Neural cell (in vitro differentiated cells): ENCODE results near the gene IMPA2. TPM values are rescaled to one million over a fixed set of nuclear protein-coding genes. Genes with fewer than 3 reads are reported as not detected.

Experiments
- H2AFZ ChIP-seq: fragments of 200-600, 300-800 bp; sonication (generic), shearing (Covaris generic); 2 replicates; pipeline ENCODE4 v1.6.0; 2014; ENCODE audit warnings: low read depth, mild to moderate bottlenecking, antibody characterized with exemption, low read length, moderate library complexity
- H3F3A ChIP-seq: fragments of 200-600 bp; shearing (Covaris generic); 2 replicates; pipeline ENCODE4 v1.6.1; 2016; ENCODE audit warnings: mild to moderate bottlenecking, moderate library complexity, mixed read lengths, antibody characterized with exemption, low read length; ENCODE audit not compliant: insufficient read depth, poor library complexity, severe bottlenecking
- H3K27ac ChIP-seq: fragments of 200-600, 300-800 bp; sonication (generic), shearing (Covaris generic); 2 replicates; pipeline ENCODE4 v1.5.1; 2014; ENCODE audit warnings: mild to moderate bottlenecking, low read length, moderate library complexity
- H3K27me3 ChIP-seq: fragments of 300-800, 200-600 bp; sonication (generic), shearing (Covaris generic); 2 replicates; pipeline ENCODE4 v1.6.0; 2014; ENCODE audit warnings: mild to moderate bottlenecking, low read depth, low read length, moderate library complexity; ENCODE audit not compliant: insufficient read depth
- H3K36me3 ChIP-seq: fragments of 300-800, 200-600 bp; sonication (generic), shearing (Covaris generic); 2 replicates; pipeline ENCODE4 v1.5.1; 2014; ENCODE audit warnings: mild to moderate bottlenecking, antibody characterized with exemption, low read length, moderate library complexity; ENCODE audit not compliant: insufficient read depth
- H3K4me2 ChIP-seq: fragments of 300-800, 200-600 bp; sonication (generic), shearing (Covaris generic); 2 replicates; pipeline ENCODE4 v1.6.0; 2014; ENCODE audit warnings: mild to moderate bottlenecking, low read length
- H3K4me3 ChIP-seq: fragments of 300-800, 200-600 bp; sonication (generic), shearing (Covaris generic); 2 replicates; pipeline ENCODE4 v1.5.1; 2014; ENCODE audit warnings: mild to moderate bottlenecking, low read length, moderate library complexity
- H3K79me2 ChIP-seq: fragments of 200-600 bp; shearing (Covaris generic); replicated peaks from 2 replicates; pipeline ENCODE4 v1.6.0; 2014; ENCODE audit warnings: mild to moderate bottlenecking, low read length, moderate library complexity; ENCODE audit not compliant: insufficient read depth
- H3K9ac ChIP-seq: fragments of 300-800, 200-600 bp; sonication (generic), shearing (Covaris generic); 2 replicates; pipeline ENCODE4 v1.6.1; 2016; ENCODE audit warnings: mild to moderate bottlenecking, low read length, mixed read lengths
- H3K9me2 ChIP-seq: fragments of 200-600 bp; shearing (Covaris generic); 2 replicates; pipeline ENCODE4 v1.6.1; 2016; ENCODE audit warnings: mild to moderate bottlenecking, low read length, mixed read lengths; ENCODE audit not compliant: insufficient read depth
- H3K9me3 ChIP-seq: fragments of 200-600, 300-800 bp; sonication (generic), shearing (Covaris generic); 2 replicates; pipeline ENCODE4 v1.6.1; 2016; ENCODE audit warnings: mild to moderate bottlenecking, mixed run types, low read length, moderate library complexity, mixed read lengths
- H4K20me1 ChIP-seq: fragments of 200-600 bp; shearing (Covaris generic); 2 replicates; pipeline ENCODE4 v1.6.1; 2016; ENCODE audit warnings: mild to moderate bottlenecking, mixed run types; ENCODE audit not compliant: insufficient read depth
- EP300 ChIP-seq: fragments of 450-650 bp; conservative IDR thresholded peaks from 2 replicates; pipeline ENCODE4 v1.6.1; 2014; ENCODE audit warnings: antibody characterized with exemption, mild to moderate bottlenecking, moderate library complexity; ENCODE audit not compliant: poor library complexity, severe bottlenecking
- EZH2 ChIP-seq: fragments of 200-600, 300-800 bp; shearing (Covaris generic), sonication (generic); IDR thresholded peaks from 2 replicates; pipeline ENCODE4 v1.6.1; 2014; ENCODE audit warnings: antibody characterized with exemption, low read length, borderline replicate concordance, mild to moderate bottlenecking; ENCODE audit not compliant: insufficient read depth, poor library complexity, severe bottlenecking
- MXI1 ChIP-seq: fragments of 450-650 bp; conservative IDR thresholded peaks from 2 replicates; pipeline ENCODE4 v1.6.1; 2014; ENCODE audit warnings: antibody characterized with exemption, mild to moderate bottlenecking; ENCODE audit not compliant: poor library complexity, severe bottlenecking
- POLR2AphosphoS5 ChIP-seq: IDR thresholded peaks from 2 replicates; pipeline ENCODE4 v1.6.1; 2012
- RAD21 ChIP-seq: fragments of 450-650 bp; conservative IDR thresholded peaks from 2 replicates; pipeline ENCODE4 v1.6.1; 2014; ENCODE audit warnings: antibody characterized with exemption, mild to moderate bottlenecking, moderate library complexity
- SMC3 ChIP-seq: fragments of 450-650 bp; conservative IDR thresholded peaks from 2 replicates; pipeline ENCODE4 v1.6.1; 2014; ENCODE audit warnings: antibody characterized with exemption, mild to moderate bottlenecking, moderate library complexity; ENCODE audit not compliant: poor library complexity
- TAF1 ChIP-seq: IDR thresholded peaks from 2 replicates; pipeline ENCODE4 v1.6.1; 2012; ENCODE audit warnings: low read depth
- polyA plus RNA-seq: library from polyadenylated mRNA; depleted of rRNA; stranded (reverse); fragments of >200 nt; gene quantifications from 2 replicates; pipeline ENCODE4 v1.2.3, GENCODE V29; 2014
- TF ChIP-seq, protein P1 (sequence below): IDR thresholded peaks from 2 replicates; pipeline ENCODE4 v1.6.1; 2012; ENCODE audit warnings: borderline replicate concordance
- TF ChIP-seq, protein P2 (sequence below): fragments of 450-650 bp; IDR thresholded peaks from 2 replicates; pipeline ENCODE4 v1.5.1; 2014; ENCODE audit warnings: antibody characterized with exemption, mild to moderate bottlenecking, moderate library complexity; ENCODE audit not compliant: poor library complexity, severe bottlenecking

Gene IMPA2
- polyA plus RNA-seq, 1 donor from 2014 or later: 2.7 TPM

DNA sequence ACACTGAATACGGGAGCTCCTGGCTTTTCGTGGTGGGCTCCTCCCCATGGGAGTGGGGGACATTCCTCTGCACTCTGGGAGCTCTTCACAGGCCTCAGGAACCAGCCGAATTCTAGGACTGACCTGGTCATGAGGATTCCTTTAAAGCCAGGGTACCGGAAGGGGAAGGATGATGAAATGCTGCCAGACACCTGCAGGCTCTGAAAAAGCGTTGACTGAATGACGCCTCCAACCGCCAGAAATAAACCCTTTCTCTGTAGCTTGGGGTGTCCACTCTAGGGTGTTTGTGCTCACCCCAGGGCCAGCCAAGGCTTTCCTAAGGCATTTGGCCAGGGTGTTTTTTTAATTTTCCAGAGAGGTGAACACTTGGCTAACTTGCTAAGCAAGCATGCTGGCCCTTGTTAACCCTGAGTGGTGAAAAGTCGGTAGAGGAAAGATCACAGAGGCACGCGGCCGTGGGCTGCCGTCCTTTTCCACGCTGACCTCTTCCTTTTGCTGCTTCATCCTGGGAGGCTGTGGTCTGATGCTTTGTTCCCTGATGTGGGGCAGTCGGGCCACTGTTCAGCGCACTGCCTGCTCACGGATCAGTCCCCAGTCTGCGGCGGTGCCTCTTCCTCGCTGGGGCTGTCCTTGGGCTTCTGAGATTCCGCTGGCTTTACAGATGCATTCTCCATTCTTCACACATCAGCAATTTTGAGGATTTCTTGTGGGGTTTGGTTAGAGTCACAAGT lies 32.0 kb downstream of the IMPA2 start:
- Histone ChIP-seq H4K20me1 (no peaks in the 10 kb centered on the region), H3F3A (no peaks in the 10 kb centered on the region), H3K36me3 (no peaks in the 10 kb centered on the region), H3K4me2 (no peak overlapping the region), H3K27ac (no peak overlapping the region), H3K9me3 (no peaks in the 10 kb centered on the region), H3K9ac (no peak overlapping the region), H3K9me2 (no peaks in the 10 kb centered on the region), H3K4me3 (no peak overlapping the region), H3K27me3 (no peaks in the 10 kb centered on the region), H2AFZ (no peak overlapping the region), H3K79me2 (no peaks in the 10 kb centered on the region)
- no peak for TF ChIP-seq SMC3
- no peak for TF ChIP-seq MXI1
- TF ChIP-seq TAF1: no peak
- TF ChIP-seq, protein P1, sequence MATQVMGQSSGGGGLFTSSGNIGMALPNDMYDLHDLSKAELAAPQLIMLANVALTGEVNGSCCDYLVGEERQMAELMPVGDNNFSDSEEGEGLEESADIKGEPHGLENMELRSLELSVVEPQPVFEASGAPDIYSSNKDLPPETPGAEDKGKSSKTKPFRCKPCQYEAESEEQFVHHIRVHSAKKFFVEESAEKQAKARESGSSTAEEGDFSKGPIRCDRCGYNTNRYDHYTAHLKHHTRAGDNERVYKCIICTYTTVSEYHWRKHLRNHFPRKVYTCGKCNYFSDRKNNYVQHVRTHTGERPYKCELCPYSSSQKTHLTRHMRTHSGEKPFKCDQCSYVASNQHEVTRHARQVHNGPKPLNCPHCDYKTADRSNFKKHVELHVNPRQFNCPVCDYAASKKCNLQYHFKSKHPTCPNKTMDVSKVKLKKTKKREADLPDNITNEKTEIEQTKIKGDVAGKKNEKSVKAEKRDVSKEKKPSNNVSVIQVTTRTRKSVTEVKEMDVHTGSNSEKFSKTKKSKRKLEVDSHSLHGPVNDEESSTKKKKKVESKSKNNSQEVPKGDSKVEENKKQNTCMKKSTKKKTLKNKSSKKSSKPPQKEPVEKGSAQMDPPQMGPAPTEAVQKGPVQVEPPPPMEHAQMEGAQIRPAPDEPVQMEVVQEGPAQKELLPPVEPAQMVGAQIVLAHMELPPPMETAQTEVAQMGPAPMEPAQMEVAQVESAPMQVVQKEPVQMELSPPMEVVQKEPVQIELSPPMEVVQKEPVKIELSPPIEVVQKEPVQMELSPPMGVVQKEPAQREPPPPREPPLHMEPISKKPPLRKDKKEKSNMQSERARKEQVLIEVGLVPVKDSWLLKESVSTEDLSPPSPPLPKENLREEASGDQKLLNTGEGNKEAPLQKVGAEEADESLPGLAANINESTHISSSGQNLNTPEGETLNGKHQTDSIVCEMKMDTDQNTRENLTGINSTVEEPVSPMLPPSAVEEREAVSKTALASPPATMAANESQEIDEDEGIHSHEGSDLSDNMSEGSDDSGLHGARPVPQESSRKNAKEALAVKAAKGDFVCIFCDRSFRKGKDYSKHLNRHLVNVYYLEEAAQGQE: no peak
- TF ChIP-seq, protein P2, sequence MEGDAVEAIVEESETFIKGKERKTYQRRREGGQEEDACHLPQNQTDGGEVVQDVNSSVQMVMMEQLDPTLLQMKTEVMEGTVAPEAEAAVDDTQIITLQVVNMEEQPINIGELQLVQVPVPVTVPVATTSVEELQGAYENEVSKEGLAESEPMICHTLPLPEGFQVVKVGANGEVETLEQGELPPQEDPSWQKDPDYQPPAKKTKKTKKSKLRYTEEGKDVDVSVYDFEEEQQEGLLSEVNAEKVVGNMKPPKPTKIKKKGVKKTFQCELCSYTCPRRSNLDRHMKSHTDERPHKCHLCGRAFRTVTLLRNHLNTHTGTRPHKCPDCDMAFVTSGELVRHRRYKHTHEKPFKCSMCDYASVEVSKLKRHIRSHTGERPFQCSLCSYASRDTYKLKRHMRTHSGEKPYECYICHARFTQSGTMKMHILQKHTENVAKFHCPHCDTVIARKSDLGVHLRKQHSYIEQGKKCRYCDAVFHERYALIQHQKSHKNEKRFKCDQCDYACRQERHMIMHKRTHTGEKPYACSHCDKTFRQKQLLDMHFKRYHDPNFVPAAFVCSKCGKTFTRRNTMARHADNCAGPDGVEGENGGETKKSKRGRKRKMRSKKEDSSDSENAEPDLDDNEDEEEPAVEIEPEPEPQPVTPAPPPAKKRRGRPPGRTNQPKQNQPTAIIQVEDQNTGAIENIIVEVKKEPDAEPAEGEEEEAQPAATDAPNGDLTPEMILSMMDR: no peak
- TF ChIP-seq POLR2AphosphoS5: no peak

DNA sequence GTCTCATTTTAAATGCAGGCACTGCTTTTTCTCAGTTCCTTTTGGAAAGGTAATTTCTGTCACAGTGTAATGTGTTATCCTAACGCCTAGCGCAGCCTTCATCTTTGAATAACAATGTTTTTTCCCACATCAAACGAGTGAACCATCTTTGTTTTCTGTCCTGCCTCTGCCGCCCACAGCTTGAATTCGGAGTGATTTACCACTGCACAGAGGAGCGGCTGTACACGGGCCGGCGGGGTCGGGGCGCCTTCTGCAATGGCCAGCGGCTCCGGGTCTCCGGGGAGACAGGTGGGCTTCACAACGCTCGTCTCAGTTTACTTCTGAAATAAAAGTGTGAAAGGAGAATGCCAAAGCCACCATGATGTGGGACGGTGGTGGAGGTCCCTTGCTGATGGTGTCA lies 32.8 kb downstream of the IMPA2 start:
- Histone ChIP-seq H3K9me3 (no peaks in the 10 kb centered on the region), H3F3A (no peaks in the 10 kb centered on the region), H3K4me2 (no peak overlapping the region), H3K4me3 (no peak overlapping the region), H2AFZ (no peak overlapping the region), H3K9ac (no peak overlapping the region), H3K9me2 (no peaks in the 10 kb centered on the region), H3K36me3 (no peaks in the 10 kb centered on the region), H3K27me3 (no peaks in the 10 kb centered on the region), H4K20me1 (no peaks in the 10 kb centered on the region), H3K27ac (no peak overlapping the region), H3K79me2 (no peaks in the 10 kb centered on the region)
- no peak for TF ChIP-seq EZH2
- no peak for TF ChIP-seq POLR2AphosphoS5
- TF ChIP-seq, protein P2: no peak
- TF ChIP-seq TAF1: no peak
- TF ChIP-seq MXI1: no peak
- TF ChIP-seq, protein P1: no peak
- no peak for TF ChIP-seq SMC3
- TF ChIP-seq EP300: no peak
- no peak for TF ChIP-seq RAD21
